ENCODE measurements around the gene PELI2. TPM values are rescaled to one million over a fixed set of nuclear protein-coding genes. Genes with fewer than 3 reads are reported as not detected.

Gene PELI2
- total RNA-seq, 1 donor from 2014 or later = 17.1 TPM

DNA sequence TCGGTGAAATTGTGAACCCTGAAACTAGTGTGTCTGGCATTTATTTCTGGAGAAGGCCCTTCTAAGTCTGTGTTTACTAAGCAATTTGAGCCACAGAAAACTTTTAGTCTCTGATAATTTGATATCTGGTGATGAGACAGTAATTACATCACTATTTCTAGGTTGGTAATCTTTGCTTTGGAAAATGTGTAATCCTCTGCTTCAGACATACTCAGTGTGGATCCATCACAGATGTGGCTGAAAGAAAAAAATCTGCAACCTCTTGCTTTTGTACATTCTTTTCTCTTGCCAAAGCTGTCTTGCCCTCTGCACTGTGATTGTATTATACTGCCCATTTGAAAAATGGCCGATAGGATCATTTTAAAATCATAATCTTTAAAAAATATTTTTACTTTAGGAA is 78.1 kb downstream of the PELI2 start:
- no peak overlapping the region for H3K4me3 ChIP-seq
- no peak for TF ChIP-seq CTCF (IDR thresholded peaks at IDR 0.05)
- DNase-seq (ENCODE audit: low spot score in 2 of 2) = no peak
- intact Hi-C loops (cut with DNase I) = no loop called here
- H3K4me1 ChIP-seq = peaks cover 5 to 7% of the 10 kb centered on the region in 2 donors
- no peaks in the 10 kb centered on the region for H3K9me3 ChIP-seq
- H3K27me3 ChIP-seq = no peaks in the 10 kb centered on the region
- H3K36me3 ChIP-seq = no peaks in the 10 kb centered on the region
- H3K27ac ChIP-seq = no peak overlapping the region

DNA sequence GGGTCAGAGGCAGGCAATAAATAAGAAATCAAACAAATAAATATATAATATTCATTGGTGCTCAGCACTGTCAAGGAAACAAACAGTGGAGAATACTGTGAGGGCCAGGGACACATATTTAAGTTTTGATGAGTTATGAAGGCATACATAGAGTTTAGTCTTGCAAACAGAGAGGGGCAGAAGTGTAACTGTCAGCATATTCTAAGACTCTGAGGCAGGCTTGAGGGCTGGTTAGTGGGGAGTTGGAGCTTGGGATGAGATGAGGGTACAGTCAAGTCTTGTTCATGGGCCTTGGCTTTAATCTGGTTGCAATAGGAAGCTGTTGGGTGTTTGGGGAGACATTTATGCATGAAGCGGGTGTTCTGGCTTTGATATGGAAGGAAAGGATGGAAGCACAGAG is 78.9 kb downstream of the PELI2 start:
- no peaks in the 10 kb centered on the region for H3K27me3 ChIP-seq
- no peaks in the 10 kb centered on the region for H3K9me3 ChIP-seq
- H3K4me3 ChIP-seq = no peak overlapping the region
- H3K36me3 ChIP-seq = no peaks in the 10 kb centered on the region
- DNase-seq (ENCODE audit: low spot score in 2 of 2) = no peak
- H3K27ac ChIP-seq = no peak overlapping the region
- no peak for TF ChIP-seq CTCF (IDR thresholded peaks at IDR 0.05)
- intact Hi-C loops (cut with DNase I) = no loop called here
- H3K4me1 ChIP-seq = peaks cover 5 to 7% of the 10 kb centered on the region in 2 donors

GRCh38 chr14:56198438-56198837 is 80.2 kb downstream of the PELI2 start:
- H3K4me3 ChIP-seq = no peak overlapping the region
- no peaks in the 10 kb centered on the region for H3K9me3 ChIP-seq
- H3K27me3 ChIP-seq = no peaks in the 10 kb centered on the region
- no peak for TF ChIP-seq CTCF (IDR thresholded peaks at IDR 0.05)
- H3K36me3 ChIP-seq = no peaks in the 10 kb centered on the region
- H3K4me1 ChIP-seq = peaks cover 5 to 7% of the 10 kb centered on the region in 2 donors
- intact Hi-C loops (cut with DNase I) = no loop called here
- peak overlapping the region; percentile 7 to 63 for H3K27ac ChIP-seq
- DNase-seq (ENCODE audit: low spot score in 2 of 2) = no peak

DNA sequence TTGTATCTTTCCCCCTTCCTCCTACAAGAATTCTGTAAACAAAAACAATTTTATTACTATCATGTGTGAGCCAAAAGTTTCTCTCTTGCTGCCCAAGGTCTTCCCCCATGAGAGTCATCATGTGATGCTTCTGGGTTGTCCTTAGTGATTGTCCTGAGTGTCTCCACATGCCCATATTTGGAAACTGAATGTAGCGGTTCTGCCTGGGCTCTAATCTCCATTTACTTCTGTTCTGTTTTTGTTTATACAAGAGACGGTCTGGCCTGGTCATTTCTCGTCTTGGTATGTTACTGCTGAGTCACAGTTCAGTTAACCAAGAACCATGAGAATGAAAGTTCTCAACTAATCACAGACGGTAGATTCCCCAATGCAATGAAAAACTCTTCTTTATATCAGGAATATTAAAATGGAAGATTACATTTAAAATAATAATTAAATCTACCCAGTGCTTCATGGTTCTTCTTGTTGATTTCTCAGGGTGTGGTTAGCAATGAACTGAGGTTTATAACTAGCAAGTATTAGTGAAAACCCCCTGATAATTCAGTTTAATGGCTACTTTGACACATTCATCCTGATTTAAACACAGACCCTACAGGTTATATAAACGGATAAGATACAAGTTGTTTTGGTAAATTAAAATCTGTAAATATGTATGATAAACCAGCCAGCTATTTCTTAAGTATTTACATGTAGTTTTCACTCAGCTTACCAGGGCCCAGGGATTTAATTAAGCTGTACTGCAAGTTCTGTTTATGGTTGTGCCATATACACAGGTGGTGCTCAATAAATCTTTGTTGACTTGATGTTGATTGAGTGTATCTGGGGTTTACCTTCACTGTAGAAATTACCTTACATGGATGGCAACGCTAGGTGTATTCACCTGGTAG is 81.1 kb downstream of the PELI2 start:
- intact Hi-C loops (cut with DNase I) = no loop called here
- peaks cover 5 to 7% of the 10 kb centered on the region in 2 donors for H3K4me1 ChIP-seq
- no peak for DNase-seq (ENCODE audit: low spot score in 2 of 2)

DNA sequence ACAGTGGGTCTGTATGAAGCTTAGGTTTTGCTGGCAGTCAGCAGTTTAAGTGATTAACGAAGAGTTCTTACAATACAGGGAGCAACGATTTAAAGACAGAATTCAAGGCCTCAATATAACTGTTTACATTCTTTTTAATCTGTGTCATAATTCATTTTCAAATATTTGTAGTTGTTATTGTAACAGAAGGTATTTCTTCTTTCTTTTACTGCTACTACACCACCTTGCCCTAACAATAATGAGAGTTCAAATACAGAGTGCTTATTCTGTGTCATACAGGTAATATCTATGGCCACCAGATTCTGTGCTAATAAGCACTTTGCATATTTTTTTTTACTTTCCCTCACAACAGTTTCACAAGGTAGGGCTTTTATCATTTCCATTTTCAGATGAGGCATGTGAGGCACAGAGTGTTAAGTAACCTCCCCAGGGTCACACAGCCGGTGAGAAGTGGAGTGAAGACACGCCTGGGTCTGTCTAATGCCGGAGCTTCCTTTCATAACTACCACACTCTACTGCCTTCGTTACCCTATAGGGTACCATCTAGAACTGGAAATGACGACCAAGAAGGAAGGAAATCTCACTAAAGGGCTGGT is 81.9 kb downstream of the PELI2 start:
- Histone ChIP-seq H3K9me3 (no peaks in the 10 kb centered on the region), H3K4me3 (no peak overlapping the region), H3K4me1 (peaks cover 5 to 7% of the 10 kb centered on the region in 2 donors), H3K36me3 (no peaks in the 10 kb centered on the region), H3K27ac (peak overlapping the region; percentile 43 to 63), H3K27me3 (no peaks in the 10 kb centered on the region)
- intact Hi-C loops (cut with DNase I) = no loop called here
- TF ChIP-seq CTCF (IDR thresholded peaks at IDR 0.05) = no peak
- no peak for DNase-seq (ENCODE audit: low spot score in 2 of 2)

More for the DNA sequence above, 81.1 kb downstream of the PELI2 start:
- TF ChIP-seq CTCF (IDR thresholded peaks at IDR 0.05) = no peak
- peak overlapping the region; percentile 43 to 63 for H3K27ac ChIP-seq
- peak overlapping the region; percentile 14 to 38 for H3K4me3 ChIP-seq
- H3K36me3 ChIP-seq = no peaks in the 10 kb centered on the region
- no peaks in the 10 kb centered on the region for H3K9me3 ChIP-seq
- no peaks in the 10 kb centered on the region for H3K27me3 ChIP-seq

All from ascending aorta (tissue), 2 donors.